GM12892 (cell line): ENCODE results near the gene RAB3GAP1.

Experiments
- POLR2A ChIP-seq: IDR thresholded peaks from 2 replicates; pipeline ENCODE4 v1.6.1; 2011; ENCODE audit warnings: low read depth, low read length, control low read depth
- POLR2AphosphoS5 ChIP-seq: IDR thresholded peaks from 2 replicates; pipeline ENCODE4 v1.6.1; 2011; ENCODE audit warnings: low read depth, low read length, control low read depth
- TAF1 ChIP-seq: IDR thresholded peaks from 2 replicates; pipeline ENCODE4 v1.6.1; 2011; ENCODE audit warnings: low read depth, mild to moderate bottlenecking, control low read depth, low read length, borderline replicate concordance

DNA sequence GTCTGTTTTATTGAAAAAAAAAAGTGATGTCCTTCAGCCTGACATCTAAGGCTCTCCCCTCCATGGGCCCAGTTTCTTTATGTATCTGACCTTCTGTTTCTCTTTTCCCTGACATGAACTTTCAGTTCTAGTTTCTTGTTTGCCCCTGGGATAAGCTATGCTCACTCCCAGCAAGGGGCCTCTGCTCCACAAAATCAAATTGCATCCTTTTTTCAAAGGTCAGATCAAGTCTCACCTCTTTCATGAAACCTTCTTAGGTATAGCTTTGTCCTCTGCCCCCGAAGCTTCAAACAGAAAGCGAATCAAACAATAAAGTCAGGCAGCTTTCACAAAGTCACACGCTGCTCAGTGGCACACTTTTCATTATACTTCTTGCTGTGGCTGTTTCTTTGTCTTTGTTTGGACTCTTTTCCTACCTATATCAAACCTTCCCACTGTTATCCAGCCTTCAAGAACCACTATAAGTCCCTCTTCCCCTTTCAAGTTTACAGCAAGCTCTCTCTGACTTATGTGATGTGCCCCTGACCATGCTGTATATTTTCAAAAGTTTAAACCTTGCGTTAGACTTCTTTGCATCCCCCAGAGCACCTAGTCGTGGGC, 28.1 kb upstream of the RAB3GAP1 start:
- no peak for TF ChIP-seq POLR2AphosphoS5
- no peak for TF ChIP-seq POLR2A
- TF ChIP-seq TAF1 = no peak
